ENCODE measurements around the gene CSAG1. TPM values are rescaled to one million over a fixed set of nuclear protein-coding genes. Genes with fewer than 3 reads are reported as not detected.

The CSAG1 gene
- total RNA-seq = not detected in 2 replicates

DNA sequence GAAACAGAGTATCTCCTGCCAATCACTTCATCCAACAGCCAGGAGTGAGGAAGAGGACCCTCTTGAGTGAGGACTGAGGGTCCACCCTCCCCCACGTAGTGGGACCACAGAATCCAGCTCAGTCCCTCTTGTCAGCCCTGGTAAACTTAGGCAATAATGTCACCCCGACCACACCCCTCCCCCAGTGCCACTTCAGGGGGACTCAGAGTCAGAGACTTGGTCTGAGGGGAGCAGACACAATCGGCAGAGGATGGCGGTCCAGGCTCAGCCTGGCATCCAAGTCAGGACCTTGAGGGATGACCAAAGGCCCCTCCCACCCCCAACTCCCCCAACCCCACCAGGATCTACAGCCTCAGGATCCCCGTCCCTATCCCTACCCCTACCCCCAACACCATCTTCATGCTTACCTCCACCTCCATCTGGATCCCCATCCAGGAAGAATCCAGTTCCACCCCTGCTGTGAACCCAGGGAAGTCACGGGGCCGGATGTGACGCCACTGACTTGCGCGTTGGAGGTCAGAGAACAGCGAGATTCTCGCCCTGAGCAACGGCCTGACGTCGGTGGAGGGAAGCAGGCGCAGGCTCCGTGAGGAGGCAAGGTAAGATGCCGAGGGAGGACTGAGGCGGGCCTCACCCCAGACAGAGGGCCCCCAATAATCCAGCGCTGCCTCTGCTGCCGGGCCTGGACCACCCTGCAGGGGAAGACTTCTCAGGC lies at the start of gene CSAG1, which contains the start of gene MAGEA12:
CSAG1 (minus strand) TSS at position 461 of the 715 bp plus-strand sequence. CDS start 1,261 bp downstream, outside the sequence.
MAGEA12 (plus strand) TSS at position 497 of the 715 bp plus-strand sequence. CDS start 2,405 bp downstream, outside the sequence.

DNA sequence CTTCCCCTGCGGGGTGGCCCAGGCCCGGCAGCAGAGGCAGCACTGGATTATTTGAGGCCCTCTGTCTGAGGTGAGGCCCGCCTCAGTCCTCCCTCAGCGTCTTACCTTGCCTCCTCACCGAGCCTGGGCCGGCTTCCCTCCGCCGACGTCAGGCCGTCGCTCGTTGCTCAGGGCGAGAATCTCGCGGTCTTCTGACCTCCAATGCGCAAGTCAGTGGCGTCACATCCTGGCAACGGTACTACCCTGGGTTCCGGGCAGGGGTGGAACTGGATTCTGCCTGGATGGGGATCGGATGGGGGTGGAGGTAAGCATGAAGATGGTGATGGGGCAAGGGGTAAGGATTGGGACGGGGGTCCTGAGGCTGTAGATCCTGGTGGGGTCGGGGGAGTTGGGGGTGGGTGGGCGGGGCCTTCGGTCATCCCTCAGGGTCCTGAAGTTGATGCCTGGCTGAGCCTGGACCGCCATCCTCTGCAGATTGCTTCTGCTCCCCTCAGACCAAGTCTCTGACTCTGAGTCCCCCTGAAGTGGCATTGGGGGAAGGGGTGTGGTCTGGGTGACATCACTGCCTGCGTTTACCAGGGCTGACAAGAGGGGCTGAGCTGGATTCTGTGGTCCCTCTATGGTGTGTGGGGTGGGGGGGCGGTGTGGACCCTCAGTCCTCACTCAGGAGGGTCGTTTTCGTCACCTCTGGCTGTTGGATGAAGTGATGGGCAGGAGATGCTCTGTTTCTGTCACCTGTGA lies 36.2 kb upstream of the CSAG1 start, which contains the start of gene MAGEA6:
MAGEA6 (minus strand) TSS at position 141 of the 741 bp plus-strand sequence. CDS start 2,039 bp downstream, outside the sequence.

GRCh38 chrX:152758918-152759317 lies 25.4 kb upstream of the CSAG1 start, which contains the start of gene CSAG3:
TSS of gene CSAG3 (plus strand) at chrX:152759218.

DNA sequence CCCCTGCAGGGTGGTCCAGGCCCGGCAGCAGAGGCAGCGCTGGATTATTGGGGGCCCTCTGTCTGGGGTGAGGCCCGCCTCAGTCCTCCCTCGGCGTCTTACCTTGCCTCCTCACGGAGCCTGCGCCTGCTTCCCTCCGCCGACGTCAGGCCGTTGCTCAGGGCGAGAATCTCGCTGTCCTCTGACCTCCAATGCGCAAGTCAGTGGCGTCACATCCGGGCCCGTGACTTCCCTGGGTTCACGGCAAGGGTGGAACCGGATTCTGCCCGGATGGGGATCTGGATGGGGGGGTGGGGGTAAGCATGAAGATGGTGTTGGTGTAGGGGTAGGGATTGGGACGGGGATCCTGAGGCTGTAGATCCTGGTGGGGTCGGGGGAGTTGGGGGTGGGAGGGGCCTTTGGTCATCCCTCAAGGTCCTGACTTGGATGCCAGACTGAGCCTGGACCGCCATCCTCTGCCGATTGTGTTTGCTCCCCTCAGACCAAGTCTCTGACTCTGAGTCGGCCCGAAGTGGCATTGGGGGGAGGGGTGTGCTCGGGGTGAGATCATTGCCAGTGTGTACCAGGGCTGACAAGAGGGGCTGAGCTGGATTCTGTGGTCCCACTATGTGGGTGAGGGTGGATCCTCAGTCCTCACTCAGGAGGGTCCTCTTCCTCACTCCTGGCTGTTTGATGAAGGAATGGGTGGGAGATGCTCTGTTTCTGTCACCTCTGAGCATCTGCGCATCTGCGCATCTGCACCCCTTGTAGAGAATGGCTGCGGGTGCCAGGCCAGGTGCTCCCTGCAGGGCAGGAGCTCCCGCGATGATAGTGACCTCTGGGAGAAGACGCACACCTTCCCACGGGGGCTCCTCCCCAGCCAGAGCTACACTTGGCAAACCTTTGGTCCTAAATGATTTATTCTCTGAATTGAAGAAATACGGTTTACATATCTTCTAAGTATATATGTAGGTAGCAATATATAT lies 20.4 kb upstream of the CSAG1 start, which contains the start of gene MAGEA2:
MAGEA2 (minus strand) TSS at position 157 of the 965 bp plus-strand sequence. CDS start 2,479 bp downstream, outside the sequence.

DNA sequence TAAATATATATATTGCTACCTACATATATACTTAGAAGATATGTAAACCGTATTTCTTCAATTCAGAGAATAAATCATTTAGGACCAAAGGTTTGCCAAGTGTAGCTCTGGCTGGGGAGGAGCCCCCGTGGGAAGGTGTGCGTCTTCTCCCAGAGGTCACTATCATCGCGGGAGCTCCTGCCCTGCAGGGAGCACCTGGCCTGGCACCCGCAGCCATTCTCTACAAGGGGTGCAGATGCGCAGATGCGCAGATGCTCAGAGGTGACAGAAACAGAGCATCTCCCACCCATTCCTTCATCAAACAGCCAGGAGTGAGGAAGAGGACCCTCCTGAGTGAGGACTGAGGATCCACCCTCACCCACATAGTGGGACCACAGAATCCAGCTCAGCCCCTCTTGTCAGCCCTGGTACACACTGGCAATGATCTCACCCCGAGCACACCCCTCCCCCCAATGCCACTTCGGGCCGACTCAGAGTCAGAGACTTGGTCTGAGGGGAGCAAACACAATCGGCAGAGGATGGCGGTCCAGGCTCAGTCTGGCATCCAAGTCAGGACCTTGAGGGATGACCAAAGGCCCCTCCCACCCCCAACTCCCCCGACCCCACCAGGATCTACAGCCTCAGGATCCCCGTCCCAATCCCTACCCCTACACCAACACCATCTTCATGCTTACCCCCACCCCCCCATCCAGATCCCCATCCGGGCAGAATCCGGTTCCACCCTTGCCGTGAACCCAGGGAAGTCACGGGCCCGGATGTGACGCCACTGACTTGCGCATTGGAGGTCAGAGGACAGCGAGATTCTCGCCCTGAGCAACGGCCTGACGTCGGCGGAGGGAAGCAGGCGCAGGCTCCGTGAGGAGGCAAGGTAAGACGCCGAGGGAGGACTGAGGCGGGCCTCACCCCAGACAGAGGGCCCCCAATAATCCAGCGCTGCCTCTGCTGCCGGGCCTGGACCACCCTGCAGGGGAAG lies 19.4 kb downstream of the CSAG1 start, which contains the start of gene MAGEA2B:
MAGEA2B (plus strand) TSS at position 814 of the 973 bp plus-strand sequence. CDS start 2,479 bp downstream, outside the sequence.

DNA sequence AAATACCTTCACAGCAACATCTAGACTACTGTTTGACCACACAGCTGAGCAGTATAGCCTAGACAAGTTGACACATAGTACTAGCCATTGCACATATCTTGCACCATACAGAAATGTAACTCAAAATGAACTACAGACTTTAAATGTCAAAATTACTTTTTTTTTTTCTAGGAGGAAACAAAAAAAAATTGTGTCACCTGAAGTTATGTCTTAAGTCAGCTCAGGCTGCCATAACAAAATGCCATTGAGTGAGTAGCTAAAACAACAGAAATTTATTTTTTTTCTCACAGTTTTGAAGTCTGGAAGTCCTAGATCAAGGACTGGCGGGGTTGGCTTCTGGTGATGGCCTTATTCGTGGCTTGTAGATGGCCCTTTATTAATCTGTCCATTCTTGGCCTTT lies 24.3 kb downstream of the CSAG1 start, which contains the start of gene CSAG2:
CSAG2 (minus strand) TSS at position 101 of the 400 bp plus-strand sequence. CDS start 161 bp downstream, outside the sequence.

GRCh38 chrX:152697952-152698931 lies 35.3 kb downstream of the CSAG1 start, which contains the start of gene MAGEA3:
TSS of gene MAGEA3 (plus strand) at chrX:152698794. CDS start at chrX:152700833, 2,039 bp downstream.

Other genes with a start within 250 kb of the CSAG1 start
- under 0.01 TPM in 2 replicates for gene GABRQ, start 95.8 kb downstream of the CSAG1 start, total RNA-seq
- gene MAGEA3, start 34.9 kb downstream of the CSAG1 start, total RNA-seq = not detected in 2 replicates
- not detected in 2 replicates for gene CSAG2, start 24.4 kb downstream of the CSAG1 start, total RNA-seq
- not detected in 2 replicates for gene MAGEA2B, start 19.1 kb downstream of the CSAG1 start, total RNA-seq
- not detected in 2 replicates for gene MAGEA12, start within 50 bp of the CSAG1 start, total RNA-seq
- 0.16 TPM in 1 of 2 replicates, not detected in the other for gene MAGEA2, start 20.1 kb upstream of the CSAG1 start, total RNA-seq
- not detected in 2 replicates for gene CSAG3, start 25.5 kb upstream of the CSAG1 start, total RNA-seq
- not detected in 2 replicates for gene MAGEA6, start 36.0 kb upstream of the CSAG1 start, total RNA-seq
- gene CETN2, start 97.0 kb upstream of the CSAG1 start, total RNA-seq = 36.6 and 55.8 TPM in 2 replicates
- gene NSDHL, start 97.3 kb upstream of the CSAG1 start, total RNA-seq = 13.7 and 18.4 TPM in 2 replicates
- gene ZNF185, start 164.3 kb upstream of the CSAG1 start, total RNA-seq = 0.94 and 1.7 TPM in 2 replicates